Keratinocyte (primary cell): ENCODE data around the gene ALOX15B. TPM values are rescaled to one million over a fixed set of nuclear protein-coding genes. Genes with fewer than 3 reads are reported as not detected.

ENCODE experiments used
- DNase-seq: peaks from one replicate; pipeline ENCODE4 v3.0.0-alpha.2; 2011; ENCODE audit warnings: low read depth, missing footprints, low spot score
- FAIRE-seq: peaks from 2 replicates; lab custom pipeline; 2011; peaks lifted over from hg19 to GRCh38; lab: Jason Lieb, UNC
- H2AFZ ChIP-seq: 2 replicates; pipeline ENCODE4 v1.6.0; 2012; ENCODE audit warnings: low read length, control low read depth, inconsistent platforms; ENCODE audit not compliant: control insufficient read depth
- H3K27ac ChIP-seq: 2 replicates; pipeline ENCODE4 v1.5.1; 2011; ENCODE audit warnings: low read length; ENCODE audit not compliant: control insufficient read depth, insufficient read depth
- H3K27me3 ChIP-seq: 3 replicates; pipeline ENCODE4 v1.6.0; 2011; ENCODE audit warnings: low read length; ENCODE audit not compliant: control insufficient read depth, insufficient read depth; ENCODE audit errors: extremely low read depth
- H3K36me3 ChIP-seq, 2 experiments: 2 replicates in 1 of 2; 3 replicates in 1 of 2; pipeline ENCODE4 v1.5.1; 2011; ENCODE audit warnings: low read length in 2 of 2, mild to moderate bottlenecking in 1 of 2; ENCODE audit not compliant: control insufficient read depth in 2 of 2, insufficient read depth in 2 of 2; ENCODE audit errors: extremely low read depth in 1 of 2
- H3K4me1 ChIP-seq: 3 replicates; pipeline ENCODE4 v1.5.1; 2011; ENCODE audit warnings: low read length; ENCODE audit not compliant: control insufficient read depth, insufficient read depth; ENCODE audit errors: extremely low read depth
- H3K4me2 ChIP-seq: 3 replicates; pipeline ENCODE4 v1.6.0; 2011; ENCODE audit warnings: low read depth, low read length; ENCODE audit not compliant: control insufficient read depth, insufficient read depth; ENCODE audit errors: extremely low read depth
- H3K4me3 ChIP-seq, 3 experiments: fragments of 200-600 bp in 1 of 3; sonication (generic) in 1 of 3; 2 replicates in 2 of 3; 3 replicates in 1 of 3; pipeline ENCODE4 v1.5.1; 2011 to 2016; ENCODE audit warnings: low read length in 3 of 3, mild to moderate bottlenecking in 3 of 3, control low read depth in 2 of 3, inconsistent platforms in 1 of 3, low read depth in 1 of 3, mixed read lengths in 1 of 3, mixed run types in 1 of 3, moderate library complexity in 1 of 3; ENCODE audit not compliant: control insufficient read depth in 2 of 3, insufficient read depth in 2 of 3; ENCODE audit errors: extremely low read depth in 1 of 3
- H3K79me2 ChIP-seq: 2 replicates; pipeline ENCODE4 v1.6.0; 2012; ENCODE audit warnings: low read length; ENCODE audit not compliant: control insufficient read depth, insufficient read depth
- H3K9ac ChIP-seq: 3 replicates; pipeline ENCODE4 v1.6.0; 2011; ENCODE audit warnings: low read length; ENCODE audit not compliant: control insufficient read depth, insufficient read depth; ENCODE audit errors: extremely low read depth
- H3K9me1 ChIP-seq: 3 replicates; pipeline ENCODE4 v1.6.0; 2011; ENCODE audit warnings: low read length; ENCODE audit not compliant: control insufficient read depth, insufficient read depth; ENCODE audit errors: extremely low read depth
- H3K9me3 ChIP-seq: 2 replicates; pipeline ENCODE4 v1.5.1; 2012; ENCODE audit warnings: low read depth, low read length; ENCODE audit not compliant: control insufficient read depth
- H4K20me1 ChIP-seq: 3 replicates; pipeline ENCODE4 v1.6.0; 2011; ENCODE audit warnings: low read length; ENCODE audit not compliant: control insufficient read depth, insufficient read depth; ENCODE audit errors: extremely low read depth
- EZH2 ChIP-seq: IDR thresholded peaks from one replicate; pipeline ENCODE4 v1.6.1; 2012; ENCODE audit warnings: inconsistent platforms, mild to moderate bottlenecking, low read length, moderate library complexity
- dilution Hi-C: fragments of 300-500 bp; cut with MboI; formaldehyde crosslinking; loops from one replicate; pipeline ENCODE4 v1.7.0; 2020; ENCODE audit warnings: low sequenced_read_pairs; ENCODE audit not compliant: extremely low pct_ligation_motif_present
- polyA plus RNA-seq, 5 experiments: library from polyadenylated mRNA; depleted of rRNA in 3 of 5; stranded (reverse) in 3 of 5; stranded (forward) in 1 of 5; unstranded in 1 of 5; fragments of >200 nt; gene quantifications; 1 replicate in 1 of 5; 2 replicates in 3 of 5; 3 replicates in 1 of 5; pipeline versions ENCODE4 v1.2.1 to v1.2.3, GENCODE V29; 2011 to 2012; ENCODE audit warnings: missing spikeins in 2 of 5, low read depth in 1 of 5, low replicate concordance in 1 of 5
- TF ChIP-seq, protein P1 (sequence below), 3 experiments: IDR thresholded peaks in 1 of 3; conservative IDR thresholded peaks in 1 of 3; optimal IDR thresholded peaks in 1 of 3; 2 replicates in 2 of 3; 3 replicates in 1 of 3; pipeline versions ENCODE3 to v1.5.1; 2011; ENCODE audit warnings: low read length in 3 of 3, mild to moderate bottlenecking in 3 of 3, moderate library complexity in 2 of 3, control low read depth in 1 of 3, inconsistent platforms in 1 of 3; ENCODE audit not compliant: insufficient read depth in 2 of 3; ENCODE audit errors: extremely low read depth in 1 of 3

ALOX15B gene
- polyA plus RNA-seq, 1 donor (not counting 4 experiments of a cell fraction or from before 2014, with no cell fraction given) = 29.7 TPM

DNA sequence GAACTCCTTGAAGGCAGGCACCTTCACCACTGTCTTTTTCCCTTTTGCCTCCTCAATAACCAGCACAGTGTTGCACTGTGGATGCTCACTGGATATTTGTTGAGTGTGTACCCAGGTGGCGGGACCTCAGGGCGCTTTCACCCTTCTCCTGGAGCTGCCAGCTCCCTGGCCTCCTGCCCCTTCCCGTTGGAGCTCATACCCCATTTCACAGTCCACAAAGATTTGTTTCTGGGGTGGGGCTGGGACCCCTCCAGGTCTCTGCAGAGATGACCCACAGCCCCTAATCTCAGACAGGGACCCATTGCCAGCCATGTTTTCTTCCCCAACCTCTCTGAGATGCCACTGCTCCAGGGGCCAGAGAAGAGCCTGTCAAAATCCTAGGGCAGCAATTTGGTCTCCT, 36.2 kb downstream of the ALOX15B start:
- Histone ChIP-seq H3K36me3 (no peaks in the 10 kb centered on the region), H3K9ac (no peak overlapping the region), H3K27ac (no peak overlapping the region), H3K4me3 (no peak overlapping the region), H3K27me3 (peaks cover 43% of the 10 kb centered on the region), H3K4me1 (peaks cover 18% of the 10 kb centered on the region), H3K9me3 (no peaks in the 10 kb centered on the region), H2AFZ (no peak overlapping the region), H3K9me1 (no peaks in the 10 kb centered on the region), H3K4me2 (no peak overlapping the region), H3K79me2 (no peaks in the 10 kb centered on the region), H4K20me1 (no peaks in the 10 kb centered on the region)
- dilution Hi-C loops = no loop called here
- TF ChIP-seq EZH2 = no peak
- TF ChIP-seq, protein P1, sequence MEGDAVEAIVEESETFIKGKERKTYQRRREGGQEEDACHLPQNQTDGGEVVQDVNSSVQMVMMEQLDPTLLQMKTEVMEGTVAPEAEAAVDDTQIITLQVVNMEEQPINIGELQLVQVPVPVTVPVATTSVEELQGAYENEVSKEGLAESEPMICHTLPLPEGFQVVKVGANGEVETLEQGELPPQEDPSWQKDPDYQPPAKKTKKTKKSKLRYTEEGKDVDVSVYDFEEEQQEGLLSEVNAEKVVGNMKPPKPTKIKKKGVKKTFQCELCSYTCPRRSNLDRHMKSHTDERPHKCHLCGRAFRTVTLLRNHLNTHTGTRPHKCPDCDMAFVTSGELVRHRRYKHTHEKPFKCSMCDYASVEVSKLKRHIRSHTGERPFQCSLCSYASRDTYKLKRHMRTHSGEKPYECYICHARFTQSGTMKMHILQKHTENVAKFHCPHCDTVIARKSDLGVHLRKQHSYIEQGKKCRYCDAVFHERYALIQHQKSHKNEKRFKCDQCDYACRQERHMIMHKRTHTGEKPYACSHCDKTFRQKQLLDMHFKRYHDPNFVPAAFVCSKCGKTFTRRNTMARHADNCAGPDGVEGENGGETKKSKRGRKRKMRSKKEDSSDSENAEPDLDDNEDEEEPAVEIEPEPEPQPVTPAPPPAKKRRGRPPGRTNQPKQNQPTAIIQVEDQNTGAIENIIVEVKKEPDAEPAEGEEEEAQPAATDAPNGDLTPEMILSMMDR (optimal IDR thresholded peaks at IDR 0.05 in 1 of 3, IDR thresholded peaks at IDR 0.05 in 1 of 3, conservative IDR thresholded peaks at IDR 0.05 in 1 of 3; ENCODE audit: extremely low read depth in 1 of 3, insufficient read depth in 2 of 3, low read length in 3 of 3) = no peak
- FAIRE-seq (no peak), DNase-seq (no peak)

DNA sequence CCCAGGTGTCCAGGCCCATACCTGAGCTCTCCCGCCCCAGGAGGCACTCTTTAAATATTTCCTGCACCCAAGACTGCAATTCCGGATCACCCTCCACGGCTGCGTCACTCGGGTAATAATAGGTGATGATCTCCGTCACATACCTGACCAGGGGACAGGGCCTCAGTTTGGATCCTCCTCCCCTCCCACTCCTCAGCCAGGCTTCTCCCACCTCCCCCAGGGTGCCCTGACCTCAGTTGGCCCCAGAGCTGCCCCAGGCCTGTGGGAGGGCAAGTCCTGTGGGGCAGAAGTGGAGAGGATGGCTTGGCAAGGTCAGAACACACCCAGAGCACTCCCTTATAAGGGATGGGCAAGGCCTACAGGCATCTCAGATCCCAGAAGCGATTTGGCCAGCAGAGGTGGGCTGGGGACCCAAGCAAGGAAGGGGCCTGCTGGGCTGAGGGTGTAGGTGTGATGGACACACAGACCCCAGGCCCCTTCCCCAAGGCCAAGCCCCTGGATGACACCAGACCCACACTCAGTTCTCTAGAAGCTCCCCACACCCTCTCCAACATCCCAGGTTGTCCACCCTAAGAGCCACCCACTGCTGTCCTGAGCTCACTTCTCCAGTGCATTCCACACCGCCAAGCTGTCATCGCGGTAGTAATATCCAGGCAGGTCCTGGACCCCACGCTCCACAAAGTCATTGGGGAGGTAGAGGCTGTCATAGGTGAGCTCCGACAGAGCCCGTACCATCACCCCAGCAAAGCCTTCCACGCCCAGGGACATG, 36.9 kb downstream of the ALOX15B start:
- H3K27ac ChIP-seq = no peak overlapping the region
- H3K9me1 ChIP-seq = no peaks in the 10 kb centered on the region
- FAIRE-seq (no peak), DNase-seq (no peak)
- H3K4me2 ChIP-seq = no peak overlapping the region
- dilution Hi-C loops = no loop called here
- H3K27me3 ChIP-seq = peaks cover 43% of the 10 kb centered on the region
- no peak for TF ChIP-seq EZH2
- TF ChIP-seq, protein P1 (optimal IDR thresholded peaks at IDR 0.05 in 1 of 3, IDR thresholded peaks at IDR 0.05 in 1 of 3, conservative IDR thresholded peaks at IDR 0.05 in 1 of 3; ENCODE audit: extremely low read depth in 1 of 3, insufficient read depth in 2 of 3, low read length in 3 of 3) = no peak
- H2AFZ ChIP-seq = no peak overlapping the region
- H4K20me1 ChIP-seq = no peaks in the 10 kb centered on the region
- peaks cover 24% of the 10 kb centered on the region for H3K4me1 ChIP-seq
- H3K4me3 ChIP-seq = no peak overlapping the region
- no peaks in the 10 kb centered on the region for H3K79me2 ChIP-seq
- H3K9me3 ChIP-seq = no peaks in the 10 kb centered on the region
- H3K36me3 ChIP-seq = no peaks in the 10 kb centered on the region
- no peak overlapping the region for H3K9ac ChIP-seq
